ENCODE data around the gene PRKG2. TPM values are rescaled to one million over a fixed set of nuclear protein-coding genes. Genes with fewer than 3 reads are reported as not detected.

The PRKG2 gene
- total RNA-seq, 6 donors from 2014 or later: 2.1 to 8.9 (median 6.2) TPM

GRCh38 chr4:81109356-81109755 is 105.7 kb downstream of the PRKG2 start:
- no peaks in the 10 kb centered on the region for H3K36me3 ChIP-seq
- no peaks in the 10 kb centered on the region for H3K27me3 ChIP-seq
- DNase-seq (no peak), ATAC-seq (ENCODE audit: low FRiP score in 2 of 2) (no peak)
- H3K4me3 ChIP-seq: no peak overlapping the region
- WGBS, 2 donors: 98 to 100% methylated on average over 1 of the region's 1 CpG
- no peaks in the 10 kb centered on the region for H3K4me1 ChIP-seq
- TF ChIP-seq CTCF (IDR thresholded peaks at IDR 0.05): no peak
- TF ChIP-seq EP300 (IDR thresholded peaks at IDR 0.05): no peak
- TF ChIP-seq POLR2AphosphoS5 (IDR thresholded peaks at IDR 0.05): no peak
- H3K27ac ChIP-seq: no peak overlapping the region
- no peaks in the 10 kb centered on the region for H3K9me3 ChIP-seq

- Histone ChIP-seq H3K27ac (no peak overlapping the region), H3K4me3 (no peak overlapping the region), H3K9me3 (no peaks in the 10 kb centered on the region), H3K4me1 (no peaks in the 10 kb centered on the region), H3K27me3 (no peaks in the 10 kb centered on the region), H3K36me3 (no peaks in the 10 kb centered on the region)
- DNase-seq (no peak), ATAC-seq (ENCODE audit: low FRiP score in 2 of 2) (no peak)
- no peak for TF ChIP-seq CTCF (IDR thresholded peaks at IDR 0.05)
- no peak for TF ChIP-seq POLR2A (IDR thresholded peaks at IDR 0.05)
- TF ChIP-seq EP300 (IDR thresholded peaks at IDR 0.05): no peak
- TF ChIP-seq POLR2AphosphoS5 (IDR thresholded peaks at IDR 0.05): no peak
- 62 to 72% methylated on average over 4 of the region's 4 CpGs for WGBS, 2 donors
Measured at GRCh38 chr4:81106150-81106549, 108.9 kb downstream of the PRKG2 start.

- H3K4me3 ChIP-seq: no peak overlapping the region
- ATAC-seq (ENCODE audit: low FRiP score in 2 of 2) (no peak), DNase-seq (no peak)
- H3K27me3 ChIP-seq: no peaks in the 10 kb centered on the region
- H3K4me1 ChIP-seq: no peaks in the 10 kb centered on the region
- no peaks in the 10 kb centered on the region for H3K9me3 ChIP-seq
- no peak overlapping the region for H3K27ac ChIP-seq
- TF ChIP-seq EP300 (IDR thresholded peaks at IDR 0.05) (no peak), POLR2A (IDR thresholded peaks at IDR 0.05) (no peak), CTCF (IDR thresholded peaks at IDR 0.05) (no peak), POLR2AphosphoS5 (IDR thresholded peaks at IDR 0.05) (no peak)
- no peaks in the 10 kb centered on the region for H3K36me3 ChIP-seq
Measured at GRCh38 chr4:81102107-81102506, 112.9 kb downstream of the PRKG2 start.

- ATAC-seq (ENCODE audit: low FRiP score in 2 of 2): no peak
- H3K27me3 ChIP-seq: no peaks in the 10 kb centered on the region
- H3K9me3 ChIP-seq: no peaks in the 10 kb centered on the region
- H3K36me3 ChIP-seq: no peaks in the 10 kb centered on the region
- no peak overlapping the region for H3K27ac ChIP-seq
- no peak overlapping the region for H3K4me3 ChIP-seq
- 76 to 94% methylated on average over 1 of the region's 1 CpG for WGBS, 2 donors
- no peak for DNase-seq
- H3K4me1 ChIP-seq: no peaks in the 10 kb centered on the region
- no peak for TF ChIP-seq CTCF (IDR thresholded peaks at IDR 0.05)
- no peak for TF ChIP-seq EP300 (IDR thresholded peaks at IDR 0.05)
- TF ChIP-seq POLR2AphosphoS5 (IDR thresholded peaks at IDR 0.05): no peak
- TF ChIP-seq POLR2A (IDR thresholded peaks at IDR 0.05): no peak
Measured at GRCh38 chr4:81096566-81096965, 118.5 kb downstream of the PRKG2 start.

- no peak overlapping the region for H3K4me3 ChIP-seq
- H3K27ac ChIP-seq: no peak overlapping the region
- ATAC-seq (ENCODE audit: low FRiP score in 2 of 2) (no peak), DNase-seq (no peak)
- no peaks in the 10 kb centered on the region for H3K36me3 ChIP-seq
- TF ChIP-seq CTCF (IDR thresholded peaks at IDR 0.05) (no peak), POLR2AphosphoS5 (IDR thresholded peaks at IDR 0.05) (no peak), EP300 (IDR thresholded peaks at IDR 0.05) (no peak)
- no peaks in the 10 kb centered on the region for H3K27me3 ChIP-seq
- no peaks in the 10 kb centered on the region for H3K4me1 ChIP-seq
- H3K9me3 ChIP-seq: no peaks in the 10 kb centered on the region
- WGBS, 2 donors: 73 to 74% methylated on average over 2 of the region's 2 CpGs
Measured at GRCh38 chr4:81095389-81095788, 119.6 kb downstream of the PRKG2 start.
